H1 (cell line): Measurements from ENCODE around the gene CRYBG3. TPM values are rescaled to one million over a fixed set of nuclear protein-coding genes. Genes with fewer than 3 reads are reported as not detected.

ENCODE experiments used
- CTBP2 ChIP-seq: IDR thresholded peaks from 2 replicates; pipeline ENCODE4 v1.7.0; 2011; ENCODE audit warnings: borderline replicate concordance, mild to moderate bottlenecking, moderate library complexity, mixed read lengths, low read length; ENCODE audit not compliant: insufficient read depth, insufficient read length
- EP300 ChIP-seq, 2 experiments: IDR thresholded peaks; 1 replicate in 1 of 2; 2 replicates in 1 of 2; pipeline ENCODE4 v1.6.1; 2011 to 2012; ENCODE audit warnings: low read depth in 2 of 2, low read length in 2 of 2, mild to moderate bottlenecking in 2 of 2, borderline replicate concordance in 1 of 2, inconsistent platforms in 1 of 2, moderate library complexity in 1 of 2
- EZH2 ChIP-seq: fragments of 200-600 bp; sonication (generic); IDR thresholded peaks from 2 replicates; pipeline ENCODE4 v1.7.1; 2012; ENCODE audit warnings: low read depth, mild to moderate bottlenecking, moderate library complexity, low read length, inconsistent platforms; ENCODE audit not compliant: severe bottlenecking
- RXRA ChIP-seq: IDR thresholded peaks from 2 replicates; pipeline ENCODE4 v1.6.1; 2011; ENCODE audit warnings: low read depth, mild to moderate bottlenecking, low read length, moderate library complexity; ENCODE audit not compliant: insufficient read depth
- SAP30 ChIP-seq: fragments of 300-600 bp; sonication (generic); IDR thresholded peaks from 2 replicates; pipeline ENCODE4 v1.7.1; 2012; ENCODE audit warnings: low read length, moderate library complexity, mild to moderate bottlenecking, inconsistent platforms; ENCODE audit not compliant: insufficient read depth, insufficient replicate concordance
- SUZ12 ChIP-seq: fragments of 200-600 bp; sonication (generic); IDR thresholded peaks from 2 replicates; pipeline ENCODE4 v1.6.1; 2012; ENCODE audit warnings: mild to moderate bottlenecking, inconsistent platforms, low read length, moderate library complexity, mixed read lengths
- polyA plus RNA-seq, 7 experiments: library from polyadenylated mRNA; depleted of rRNA in 3 of 7; stranded (reverse) in 5 of 7; unstranded in 2 of 7; fragments of >200 nt in 5 of 7; fragments of 200-250 nt in 2 of 7; gene quantifications; 1 replicate in 5 of 7; 2 replicates in 1 of 7; 4 replicates in 1 of 7; pipeline versions ENCODE4 v1.2.1 to v1.2.3, GENCODE V29; 2011 to 2013; ENCODE audit warnings: missing spikeins in 2 of 7, mixed read lengths in 2 of 7
- total RNA-seq: library from RNA; stranded (reverse); fragmentation: NEBNext Ultra II Directional; extraction: Animal tissue kit (Norgen Biotek cat#: 25700); gene quantifications from 2 replicates; pipeline ENCODE4 v1.2.1, GENCODE V29; 2021
- TF ChIP-seq, protein P1 (sequence below): IDR thresholded peaks from 2 replicates; pipeline ENCODE4 v1.6.1; 2011; ENCODE audit warnings: low read depth, mild to moderate bottlenecking, low read length; ENCODE audit not compliant: insufficient read depth
- TF ChIP-seq, protein P2 (sequence below): IDR thresholded peaks from 2 replicates; pipeline ENCODE4 v1.6.1; 2011; ENCODE audit warnings: low read length, improper control_type of control experiment

The CRYBG3 gene
- total and polyA plus RNA-seq, 2 of the 8 experiments (the other 6 are each of a cell fraction or from before 2014, with no cell fraction given) = 2.1 to 8.0 TPM

DNA sequence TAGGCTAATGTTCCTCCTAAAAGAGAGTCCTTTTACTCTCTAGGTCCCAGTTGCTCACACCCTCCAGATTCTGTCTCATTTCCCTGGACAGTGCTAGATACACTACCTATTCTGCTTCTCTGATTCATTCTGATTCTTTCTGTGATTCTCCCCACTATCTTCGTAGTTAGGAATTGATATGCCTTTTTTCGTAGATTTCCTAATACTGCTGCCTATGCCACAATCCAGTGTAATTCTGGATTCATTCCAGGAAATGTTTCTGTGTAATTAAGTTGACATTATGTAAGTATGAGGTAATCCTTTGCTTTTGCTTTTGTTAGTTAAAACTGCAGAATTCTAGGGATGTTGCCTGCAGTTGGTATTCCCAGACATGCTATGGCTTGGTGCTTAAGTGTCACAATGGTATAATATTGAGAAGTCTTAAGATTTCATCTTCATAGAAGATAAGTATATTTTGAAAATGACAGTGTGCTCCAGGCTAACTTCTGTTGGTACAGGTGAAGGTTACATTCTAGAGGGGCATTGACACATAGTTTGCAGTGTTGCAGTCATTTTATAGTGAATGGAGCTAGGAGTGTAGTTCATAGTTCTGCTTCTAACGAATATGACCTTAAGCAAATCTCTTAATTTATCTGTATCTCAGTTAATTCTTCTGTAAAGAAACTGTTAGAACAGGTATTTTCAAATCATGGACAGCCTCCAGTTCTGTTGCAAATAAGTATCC is 96.2 kb downstream of the CRYBG3 start (continued):
- TF ChIP-seq EZH2 (no peak), RXRA (no peak), SUZ12 (no peak), SAP30 (no peak), CTBP2 (no peak), EP300 (IDR thresholded peaks at IDR 0.05; ENCODE audit: borderline replicate concordance in 1 of 2, low read depth in 2 of 2, low read length in 2 of 2) (no peak)
- TF ChIP-seq, protein P1, sequence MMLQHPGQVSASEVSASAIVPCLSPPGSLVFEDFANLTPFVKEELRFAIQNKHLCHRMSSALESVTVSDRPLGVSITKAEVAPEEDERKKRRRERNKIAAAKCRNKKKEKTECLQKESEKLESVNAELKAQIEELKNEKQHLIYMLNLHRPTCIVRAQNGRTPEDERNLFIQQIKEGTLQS = no peak
- TF ChIP-seq, protein P2, sequence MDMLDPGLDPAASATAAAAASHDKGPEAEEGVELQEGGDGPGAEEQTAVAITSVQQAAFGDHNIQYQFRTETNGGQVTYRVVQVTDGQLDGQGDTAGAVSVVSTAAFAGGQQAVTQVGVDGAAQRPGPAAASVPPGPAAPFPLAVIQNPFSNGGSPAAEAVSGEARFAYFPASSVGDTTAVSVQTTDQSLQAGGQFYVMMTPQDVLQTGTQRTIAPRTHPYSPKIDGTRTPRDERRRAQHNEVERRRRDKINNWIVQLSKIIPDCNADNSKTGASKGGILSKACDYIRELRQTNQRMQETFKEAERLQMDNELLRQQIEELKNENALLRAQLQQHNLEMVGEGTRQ = no peak
